ENCODE measurements around the gene TRAM2. TPM values are rescaled to one million over a fixed set of nuclear protein-coding genes. Genes with fewer than 3 reads are reported as not detected.

The TRAM2 gene
- total RNA-seq = 3.6 and 5.1 TPM in 2 replicates

GRCh38 chr6:52577022-52577777 lies at the start of gene TRAM2:
Gene TRAM2 (minus strand): TSS chr6:52577060. CDS start chr6:52576915, 145 bp downstream.

Other genes starting within 250 kb of the TRAM2 start
- gene PAQR8, start 214.9 kb downstream of the TRAM2 start, total RNA-seq = 0.96 and 1.7 TPM in 2 replicates
- 4.9 and 8.7 TPM in 2 replicates for gene EFHC1, start 156.7 kb downstream of the TRAM2 start, total RNA-seq
- gene TMEM14A, start 94.1 kb upstream of the TRAM2 start, total RNA-seq = 23.9 and 27.2 TPM in 2 replicates
- gene GSTA2, start 186.4 kb upstream of the TRAM2 start, total RNA-seq = not detected in 2 replicates
- 0.48 TPM in 1 of 2 replicates, not detected in the other for gene GSTA1, start 226.8 kb upstream of the TRAM2 start, total RNA-seq

Data from tracheal epithelial cell (primary cell).